GM19395 (cell line): ENCODE measurements around the gene NCK2.

Experiments used
- ATAC-seq: cut with Tn5 transposase; IDR thresholded peaks from one replicate; pipeline ENCODE4 v1.9.1; 2021; ENCODE audit warnings: mild to moderate bottlenecking, moderate library complexity; ENCODE audit not compliant: unreplicated experiment

Gene NCK2

DNA sequence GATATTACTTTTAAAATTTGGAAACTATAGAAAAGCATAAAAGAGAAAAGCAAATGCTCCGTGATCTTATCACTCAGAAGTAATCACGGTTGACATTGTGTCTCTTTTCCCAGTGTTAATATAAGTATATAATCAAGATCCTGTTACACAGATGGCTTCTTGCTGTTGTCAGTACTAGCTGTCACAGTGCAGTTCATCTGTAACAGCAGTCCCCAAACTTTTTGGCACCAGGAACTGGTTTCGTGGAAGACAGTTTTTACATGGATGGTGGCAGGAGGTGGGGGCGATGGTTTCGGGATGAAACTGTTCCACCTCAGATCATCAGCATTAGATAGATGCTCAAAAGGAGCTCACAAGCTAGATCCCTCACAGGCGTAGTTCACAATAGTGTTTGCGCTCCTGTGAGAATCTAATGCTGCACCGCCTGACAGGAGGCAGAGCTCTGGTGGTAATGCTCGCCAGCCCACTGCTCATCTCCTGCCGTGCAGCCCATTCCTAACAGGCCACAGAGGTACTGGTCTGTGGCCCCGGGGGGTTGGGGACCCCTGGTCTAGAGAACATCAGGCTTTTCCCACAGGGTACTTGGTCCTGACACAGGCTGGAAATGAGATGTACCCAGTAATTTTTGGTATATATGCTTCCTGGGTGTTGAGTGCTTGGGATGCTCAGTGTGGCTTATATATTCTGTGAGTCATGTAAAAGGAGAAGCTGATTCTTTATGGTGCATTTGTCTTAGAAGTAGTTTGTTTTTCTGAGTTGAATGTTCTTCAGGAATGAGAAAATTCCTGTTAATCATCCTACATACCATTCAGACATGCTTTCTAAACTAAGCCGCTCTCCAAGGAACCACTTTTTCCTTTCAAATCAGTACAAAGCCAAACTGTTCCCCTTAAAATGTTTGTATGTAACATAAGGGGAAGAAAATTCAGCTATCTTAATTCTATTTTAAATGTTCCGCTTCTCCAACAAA, 121.8 kb downstream of the NCK2 start:
- no peak for ATAC-seq

DNA sequence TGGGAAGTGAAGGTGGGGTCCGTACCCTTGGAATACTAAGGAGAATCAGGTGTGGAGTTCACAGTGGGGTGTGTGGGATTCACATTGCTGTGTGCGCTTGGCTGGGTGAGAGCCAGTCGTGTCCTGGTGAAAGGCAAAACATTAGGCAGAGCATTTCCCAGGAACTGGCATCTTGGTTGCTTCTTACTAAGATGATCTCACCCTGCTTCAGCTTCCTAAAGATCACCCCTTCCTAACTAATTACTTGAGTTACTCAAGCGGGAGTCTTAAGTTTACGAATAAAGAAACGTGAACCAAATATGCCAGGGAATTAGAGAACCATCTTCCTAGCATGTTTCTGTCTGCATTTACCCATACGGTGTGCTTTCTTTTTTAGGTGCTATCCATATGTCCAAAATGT, 122.9 kb downstream of the NCK2 start:
- no peak for ATAC-seq

DNA sequence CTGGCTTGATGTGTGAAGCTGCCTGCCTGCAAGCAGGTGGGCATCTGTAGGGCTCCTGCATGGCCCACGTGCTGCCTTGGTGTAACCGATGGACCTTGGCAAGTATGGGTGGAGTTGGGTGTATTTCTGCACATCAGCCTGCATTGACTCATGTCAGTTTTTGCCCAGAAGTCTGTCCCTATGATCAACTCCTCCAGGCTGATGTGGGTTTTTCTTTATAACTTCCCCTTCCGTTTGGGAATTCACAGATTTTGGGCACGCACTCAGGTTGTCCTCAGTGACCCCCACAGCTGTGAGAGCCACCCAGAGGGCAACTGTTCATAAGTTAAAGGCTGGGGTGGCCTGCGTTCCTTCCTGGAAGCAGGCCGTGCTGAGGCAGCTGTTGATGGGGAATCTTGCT, 123.3 kb downstream of the NCK2 start:
- ATAC-seq, result no peak

DNA sequence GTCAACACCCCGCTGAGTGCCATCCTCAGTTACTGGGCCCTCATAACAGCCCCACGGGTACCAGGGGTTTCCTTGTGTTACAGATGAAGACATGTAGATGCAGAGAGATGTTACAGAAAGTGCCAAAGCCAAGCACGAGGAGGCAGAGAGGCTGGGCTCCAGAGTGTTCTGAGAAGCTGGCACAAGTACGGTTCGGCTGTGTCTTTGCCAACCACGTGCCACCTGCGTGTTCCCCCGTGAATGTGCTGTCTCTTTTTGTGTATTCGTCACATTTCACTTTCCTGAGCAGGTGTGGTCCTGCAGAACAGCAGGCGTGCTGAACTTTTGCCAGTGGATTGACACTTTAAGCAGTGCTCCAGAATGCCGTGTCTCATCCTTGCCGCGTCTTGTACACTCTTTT, 124.6 kb downstream of the NCK2 start:
- ATAC-seq, result no peak

DNA sequence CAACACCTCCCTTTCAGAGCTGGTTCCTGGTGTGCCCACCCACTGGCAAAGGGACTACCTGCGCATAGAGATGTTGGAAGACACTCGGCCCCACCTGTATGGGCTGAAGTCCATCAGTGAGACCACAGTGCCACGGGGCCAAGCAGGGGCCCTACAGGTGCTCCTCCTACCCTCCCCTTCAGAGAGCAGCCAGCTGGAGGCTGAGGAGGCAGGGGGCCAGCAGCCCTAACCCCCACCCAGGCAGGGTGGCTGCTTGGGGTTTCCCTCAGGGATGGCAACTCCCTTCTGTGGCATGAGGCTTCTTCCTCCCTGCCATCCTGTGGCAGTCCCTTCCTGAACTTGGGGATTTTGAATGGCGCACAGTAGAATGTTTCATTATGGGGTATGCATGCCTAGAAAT, 125.3 kb downstream of the NCK2 start:
- no peak for ATAC-seq

DNA sequence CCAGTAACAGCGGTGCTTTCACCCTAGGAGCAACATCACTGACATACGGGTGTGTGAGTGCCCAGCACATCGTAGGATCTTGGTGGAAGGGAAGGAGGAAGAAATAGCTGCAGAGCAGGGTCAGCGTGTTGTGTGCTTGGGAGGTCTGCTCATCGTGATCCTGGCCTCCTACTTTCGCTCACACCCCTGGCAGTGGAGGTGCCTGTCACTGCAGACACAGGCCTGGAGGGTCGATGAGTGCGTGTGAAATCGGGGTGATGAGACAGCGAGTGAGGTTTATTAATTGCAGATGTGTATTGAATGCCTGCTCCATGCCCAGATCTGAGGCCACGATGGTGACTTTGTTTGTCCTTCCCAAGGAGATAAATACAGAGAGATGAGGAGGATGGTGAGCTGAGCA, 126.1 kb downstream of the NCK2 start:
- ATAC-seq, result no peak

DNA sequence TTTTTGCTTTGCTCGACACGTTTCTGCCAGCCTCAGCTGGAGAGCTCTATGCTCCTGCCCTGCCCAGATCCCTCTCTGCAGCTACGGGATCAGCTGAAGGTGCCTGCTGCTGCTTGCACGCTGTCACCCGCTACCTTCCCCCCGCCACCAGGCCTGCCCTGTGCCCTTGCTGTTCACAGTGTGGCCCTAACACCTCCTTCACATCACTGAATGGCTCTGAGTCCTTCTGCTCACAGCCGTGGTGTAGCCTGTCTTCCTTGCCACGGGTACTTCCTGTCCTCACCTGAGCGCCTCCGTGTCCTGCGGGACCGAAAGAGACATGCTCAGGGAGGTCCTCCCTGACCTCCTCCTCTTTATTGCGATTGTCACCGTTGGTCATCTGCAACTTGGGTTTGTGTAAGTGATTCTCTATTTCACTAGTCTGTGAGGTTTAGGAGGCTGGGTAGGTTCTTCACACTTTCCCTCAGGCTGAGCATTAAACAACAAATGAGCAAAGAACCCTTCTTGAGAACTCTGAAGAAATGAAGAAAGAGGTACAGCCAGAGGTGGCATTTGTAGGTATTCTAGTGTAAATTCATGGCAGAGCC, 127.5 kb downstream of the NCK2 start:
- ATAC-seq, result peak; percentile 31

DNA sequence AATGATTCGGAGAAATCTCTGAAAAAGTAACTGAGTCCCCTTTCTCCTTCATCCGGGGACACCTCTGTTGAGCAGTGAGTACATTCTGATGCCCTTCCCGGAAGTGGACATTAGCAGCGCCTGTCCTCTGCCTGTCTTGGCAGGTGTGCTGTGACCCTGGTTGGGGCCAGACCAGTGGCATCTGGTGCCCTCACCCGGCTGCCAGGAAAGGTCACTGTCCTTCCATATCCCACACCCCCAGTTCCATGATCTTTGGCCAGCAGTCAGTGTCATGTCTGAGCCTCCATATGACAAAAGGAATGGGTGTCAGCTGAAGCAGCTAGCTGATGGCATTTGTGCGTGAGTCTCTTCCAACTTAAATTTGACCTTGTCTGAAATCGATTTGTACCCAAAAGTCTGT, 128.1 kb downstream of the NCK2 start:
- ATAC-seq, result no peak

DNA sequence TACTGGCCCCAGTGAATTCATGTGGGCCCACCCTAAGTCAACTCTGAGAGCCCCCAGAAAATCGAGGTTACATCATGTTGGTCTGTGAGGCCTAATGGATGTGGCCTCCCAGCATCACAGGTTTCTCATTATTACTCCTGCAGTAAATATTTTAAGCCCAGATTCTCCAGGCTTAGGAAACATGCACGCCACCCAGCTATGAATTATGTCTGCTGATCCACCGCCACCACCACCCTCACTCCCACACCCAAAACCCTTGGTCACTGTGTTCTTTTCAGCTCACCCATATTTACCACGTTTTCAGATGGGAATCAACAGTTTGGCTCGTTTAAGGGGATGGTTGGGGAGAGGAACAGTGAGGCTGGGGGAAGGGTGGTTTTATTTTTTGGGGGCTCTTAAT, 128.6 kb downstream of the NCK2 start:
- ATAC-seq, result peak; percentile 18

DNA sequence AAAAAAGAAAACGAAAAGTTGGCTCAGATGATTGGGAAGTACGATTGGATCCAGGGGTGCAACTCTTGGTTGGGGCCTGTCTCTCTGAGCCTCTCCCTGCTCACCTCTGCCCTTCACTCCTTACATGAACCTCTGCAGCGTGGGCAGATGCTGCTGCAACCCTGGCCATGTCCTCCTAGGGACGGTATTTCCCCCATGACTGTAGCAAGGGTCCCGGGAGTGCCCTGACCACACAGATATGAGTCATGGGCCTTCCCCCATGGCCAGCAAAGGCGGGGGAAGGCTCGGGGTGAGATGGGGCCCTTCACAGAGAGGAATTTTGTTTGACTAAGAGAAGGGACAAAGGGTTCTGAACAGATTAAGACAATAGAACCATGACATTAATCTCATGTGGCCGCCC, 129.0 kb downstream of the NCK2 start:
- peak; percentile 89 for ATAC-seq

DNA sequence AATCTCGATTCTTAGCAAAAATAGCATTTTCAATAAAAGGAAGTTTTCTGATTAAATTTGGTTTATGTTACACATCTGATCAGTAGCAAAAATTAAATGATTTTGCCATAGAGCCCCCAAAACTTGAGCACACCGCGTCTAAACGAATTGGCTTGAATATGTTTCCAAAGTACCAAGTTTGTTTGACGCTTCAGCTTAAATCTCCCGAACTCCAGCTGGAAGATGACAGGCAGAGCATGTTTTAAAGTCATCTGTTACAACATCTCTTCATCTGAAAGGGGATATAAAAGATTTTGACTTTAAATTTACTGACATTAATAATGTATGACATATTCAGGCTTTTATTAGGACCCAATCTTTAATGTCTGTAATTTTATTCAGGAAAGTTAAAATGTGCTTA, 129.8 kb downstream of the NCK2 start:
- ATAC-seq, result no peak

DNA sequence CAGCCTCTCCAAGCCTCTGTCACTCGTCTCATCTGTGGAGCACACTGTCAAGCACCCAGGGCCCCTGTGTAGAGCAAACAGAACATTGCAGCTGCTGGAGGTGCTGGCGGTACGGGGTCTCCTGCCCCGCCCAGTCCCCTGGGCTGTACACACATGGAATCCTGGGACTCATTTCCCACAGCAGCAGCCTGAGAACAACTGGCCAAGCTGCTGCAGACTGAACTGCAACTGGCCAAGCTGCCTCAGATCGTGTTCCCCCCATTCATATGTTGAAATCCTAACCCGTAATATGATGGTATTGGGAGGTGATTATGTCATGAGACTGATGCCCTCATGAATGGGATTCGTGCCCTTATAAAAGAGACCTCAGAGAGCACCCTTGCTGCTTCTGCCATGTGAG, 130.5 kb downstream of the NCK2 start:
- no peak for ATAC-seq

DNA sequence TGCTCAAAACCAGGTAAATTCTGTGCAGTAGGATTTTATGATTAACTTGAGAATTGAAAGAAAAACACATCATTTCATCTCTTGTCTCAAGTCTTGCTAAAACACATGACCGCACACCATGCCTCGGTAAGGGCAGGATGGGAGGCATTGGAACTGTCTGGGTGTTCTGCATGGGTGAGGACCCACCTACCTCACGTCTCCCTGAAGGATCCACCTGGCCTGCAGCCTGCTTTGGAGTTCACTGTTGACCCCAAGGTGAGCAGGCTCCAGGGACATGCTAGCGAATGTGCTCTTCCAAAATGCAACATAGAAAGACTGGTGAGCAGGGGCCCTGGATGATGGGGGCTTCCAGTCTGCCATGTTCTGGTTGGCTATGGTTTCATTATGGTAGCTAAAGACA, 131.5 kb downstream of the NCK2 start:
- no peak for ATAC-seq

DNA sequence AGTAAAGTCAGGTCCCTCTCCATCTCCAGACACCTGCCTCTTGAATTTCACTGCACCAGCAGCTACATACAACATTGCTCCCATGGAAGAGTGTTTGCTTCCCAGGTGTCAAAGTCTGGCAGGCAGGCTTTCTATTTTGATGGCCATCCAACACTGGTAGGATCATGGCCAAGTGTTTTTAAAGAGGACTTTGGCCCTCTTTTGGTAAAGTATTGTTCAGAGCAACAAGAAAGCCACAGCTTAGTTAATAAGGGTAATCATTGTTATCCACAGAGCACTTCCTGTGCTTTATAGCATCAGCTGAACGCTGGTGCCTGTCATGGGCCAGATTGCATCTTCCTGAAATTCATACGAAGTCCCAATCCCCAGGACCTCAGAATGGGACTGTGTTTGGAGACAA, 133.2 kb downstream of the NCK2 start:
- ATAC-seq, result no peak

DNA sequence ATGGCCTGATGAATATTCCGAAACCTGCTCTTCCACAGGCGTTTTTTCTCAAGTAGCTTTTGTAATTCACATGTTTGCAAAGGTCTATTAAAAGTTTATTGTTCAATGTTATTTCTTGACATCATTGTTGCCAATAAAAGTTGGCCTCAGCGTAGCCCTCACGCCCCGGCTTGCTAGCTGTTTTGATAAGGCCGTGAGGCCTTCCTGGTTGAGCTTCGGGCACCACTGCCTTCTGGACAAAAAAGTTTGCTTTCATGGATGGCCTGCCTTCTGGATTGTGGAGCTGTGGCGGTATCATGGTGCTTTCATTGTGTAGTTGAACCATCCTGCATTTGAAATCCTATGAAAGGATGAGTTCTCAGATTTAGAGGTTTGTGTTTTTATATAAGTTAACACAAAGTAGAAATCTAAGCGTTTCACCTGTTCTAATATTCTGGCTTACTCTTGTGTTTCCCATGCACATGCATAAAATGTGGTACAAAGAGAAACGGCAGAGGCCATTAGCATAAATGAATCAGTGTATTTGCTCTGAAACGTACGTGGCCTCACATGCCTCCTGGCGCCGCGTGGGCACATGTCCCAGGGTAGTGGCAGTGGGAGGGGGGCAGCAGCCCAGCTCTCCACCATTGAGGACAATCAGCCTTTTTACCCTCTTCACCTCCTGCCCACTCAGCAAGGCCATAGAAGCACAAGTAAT, 134.5 kb downstream of the NCK2 start:
- no peak for ATAC-seq

DNA sequence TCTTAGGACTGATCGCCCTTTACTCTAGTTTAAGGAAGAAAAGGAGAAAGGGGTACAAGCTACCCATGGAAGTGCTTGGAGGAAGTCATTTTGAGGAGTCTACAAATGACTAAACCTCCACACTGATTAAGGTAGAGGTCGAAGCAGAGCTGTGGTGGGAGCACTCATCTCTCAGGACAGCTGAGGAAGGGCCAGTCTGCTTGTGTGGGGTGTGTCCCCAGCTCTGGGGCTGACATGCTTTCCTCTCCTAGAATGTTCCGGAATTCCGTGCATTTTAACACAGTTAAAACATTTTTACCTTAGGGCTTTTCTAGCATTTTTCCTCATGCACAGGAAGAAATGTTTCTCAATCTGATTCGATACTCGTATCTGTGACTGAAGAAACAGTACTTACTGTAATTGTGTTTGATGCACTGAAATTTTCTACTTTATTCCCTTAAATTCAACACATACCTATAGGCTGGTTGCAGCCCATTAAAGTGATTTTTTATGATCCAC, 135.1 kb downstream of the NCK2 start:
- ATAC-seq, result no peak

DNA sequence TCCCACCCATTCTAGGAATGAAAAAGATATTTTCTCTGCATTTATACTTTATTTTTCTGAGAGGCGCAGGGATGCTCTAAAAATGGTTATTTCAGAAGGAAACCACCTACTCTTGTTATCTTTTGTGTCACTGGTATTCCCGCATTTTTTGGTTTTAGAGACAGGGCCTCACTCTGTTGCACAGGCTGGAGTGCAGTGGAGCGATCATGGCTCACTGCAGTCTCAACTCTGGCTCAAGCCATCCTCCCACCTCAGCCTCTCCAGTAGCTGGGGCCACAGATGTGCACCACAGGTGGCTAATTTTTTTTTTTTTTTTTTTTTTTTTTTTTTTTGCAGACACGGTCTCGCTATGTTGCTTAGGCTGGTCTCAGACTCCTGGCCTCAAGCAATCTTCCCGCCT, 135.9 kb downstream of the NCK2 start:
- no peak for ATAC-seq

DNA sequence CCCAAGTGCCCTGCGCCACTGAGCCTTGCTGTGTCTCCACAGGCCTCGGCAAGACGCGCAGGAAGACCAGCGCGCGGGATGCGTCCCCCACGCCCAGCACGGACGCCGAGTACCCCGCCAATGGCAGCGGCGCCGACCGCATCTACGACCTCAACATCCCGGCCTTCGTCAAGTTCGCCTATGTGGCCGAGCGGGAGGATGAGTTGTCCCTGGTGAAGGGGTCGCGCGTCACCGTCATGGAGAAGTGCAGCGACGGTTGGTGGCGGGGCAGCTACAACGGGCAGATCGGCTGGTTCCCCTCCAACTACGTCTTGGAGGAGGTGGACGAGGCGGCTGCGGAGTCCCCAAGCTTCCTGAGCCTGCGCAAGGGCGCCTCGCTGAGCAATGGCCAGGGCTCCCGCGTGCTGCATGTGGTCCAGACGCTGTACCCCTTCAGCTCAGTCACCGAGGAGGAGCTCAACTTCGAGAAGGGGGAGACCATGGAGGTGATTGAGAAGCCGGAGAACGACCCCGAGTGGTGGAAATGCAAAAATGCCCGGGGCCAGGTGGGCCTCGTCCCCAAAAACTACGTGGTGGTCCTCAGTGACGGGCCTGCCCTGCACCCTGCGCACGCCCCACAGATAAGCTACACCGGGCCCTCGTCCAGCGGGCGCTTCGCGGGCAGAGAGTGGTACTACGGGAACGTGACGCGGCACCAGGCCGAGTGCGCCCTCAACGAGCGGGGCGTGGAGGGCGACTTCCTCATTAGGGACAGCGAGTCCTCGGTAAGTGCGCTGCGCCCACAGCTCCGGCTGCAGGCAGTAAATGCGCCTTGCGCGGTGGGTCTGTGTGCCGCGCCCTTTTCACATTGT, 136.8 kb downstream of the NCK2 start:
- ATAC-seq, result no peak

DNA sequence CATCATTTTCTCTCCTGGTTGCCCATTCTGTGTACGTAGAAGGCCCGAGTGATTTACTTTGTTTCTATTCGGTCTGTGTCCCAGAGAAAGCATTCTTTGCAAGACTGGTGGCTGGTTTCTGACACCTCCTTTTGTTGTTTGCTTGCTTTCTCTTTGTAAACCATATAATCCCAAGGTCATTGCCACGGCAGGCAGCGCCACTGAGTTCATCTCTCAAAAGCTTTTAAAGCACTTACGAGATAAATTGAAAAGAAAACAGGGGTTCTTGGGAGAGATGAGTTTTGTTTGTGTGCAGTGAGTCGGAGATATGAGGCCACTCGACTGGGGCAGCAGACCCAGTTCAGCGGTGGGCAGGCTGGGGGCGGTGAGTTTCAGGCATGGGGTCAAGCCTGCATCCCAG, 137.6 kb downstream of the NCK2 start:
- ATAC-seq, result no peak

DNA sequence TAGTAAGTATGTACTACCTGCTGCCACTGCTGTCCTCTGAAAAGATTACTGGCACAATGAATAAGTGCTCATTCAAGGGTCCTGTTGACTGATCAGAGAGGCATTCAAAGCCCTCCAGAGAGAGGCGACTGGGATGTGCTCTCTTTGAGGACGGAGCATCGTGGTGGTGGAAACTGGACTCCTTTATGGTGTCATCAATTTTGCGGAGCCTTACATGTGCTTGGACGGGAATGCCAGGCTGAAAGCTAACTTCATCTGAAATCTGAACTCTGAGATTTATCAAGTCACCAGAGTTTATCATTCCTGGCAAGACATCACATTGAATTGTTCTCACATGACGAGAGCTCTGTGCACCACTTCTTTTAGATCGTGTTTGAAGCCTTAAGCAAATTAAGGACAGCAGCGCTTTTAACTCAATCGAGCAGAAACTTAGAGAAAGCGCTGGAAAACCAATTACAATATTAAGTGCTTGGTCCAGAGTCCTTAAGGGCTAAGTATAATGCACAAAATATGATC, 138.3 kb downstream of the NCK2 start:
- no peak for ATAC-seq
